K562 (cell line): Measurements from ENCODE around the gene PUM2. TPM values are rescaled to one million over a fixed set of nuclear protein-coding genes. Genes with fewer than 3 reads are reported as not detected.
A peak's percentile ranks its signal among the peaks of the same experiment; 100 is the strongest.

Experiments
- CBX1 ChIP-seq: sonication (generic); IDR thresholded peaks from 2 replicates; pipeline ENCODE4 v1.6.1; 2016; ENCODE audit warnings: antibody characterized with exemption, low read depth, mild to moderate bottlenecking
- CLOCK ChIP-seq: fragments of 250-450 bp; sonication (Bioruptor Pico); IDR thresholded peaks from 2 replicates; pipeline ENCODE4 v1.4.0; 2020; ENCODE audit warnings: mild to moderate bottlenecking, moderate library complexity, borderline replicate concordance
- E2F3 ChIP-seq: fragments of 250-450 bp; sonication (Bioruptor Pico); IDR thresholded peaks from 2 replicates; pipeline ENCODE4 v1.4.0; 2020; ENCODE audit warnings: mild to moderate bottlenecking
- EP400 ChIP-seq: fragments of 450-650 bp; IDR thresholded peaks from 2 replicates; pipeline ENCODE4 v1.6.1; 2017; ENCODE audit warnings: antibody characterized with exemption, mild to moderate bottlenecking, moderate library complexity
- EWSR1 ChIP-seq: fragments of 450-650 bp; IDR thresholded peaks from 2 replicates; pipeline ENCODE4 v1.6.1; 2018; ENCODE audit warnings: borderline replicate concordance, mild to moderate bottlenecking, low read depth, moderate library complexity; ENCODE audit not compliant: partially characterized antibody
- FOXA1 ChIP-seq: fragments of 450-650 bp; IDR thresholded peaks from 2 replicates; pipeline ENCODE4 v1.6.1; 2016; ENCODE audit warnings: mild to moderate bottlenecking, borderline replicate concordance
- FUS ChIP-seq: fragments of 200-400 bp; formaldehyde crosslinking; optimal IDR thresholded peaks from 2 replicates; pipeline ENCODE3; 2017; ENCODE audit warnings: low read depth, low read length
- HDAC2 ChIP-seq: fragments of 450-650 bp; IDR thresholded peaks from 2 replicates; pipeline ENCODE4 v1.6.1; 2016; ENCODE audit warnings: mild to moderate bottlenecking
- HIVEP1 ChIP-seq: fragments of 250-450 bp; sonication (Bioruptor Pico); IDR thresholded peaks from 2 replicates; pipeline ENCODE4 v1.4.0; 2020; ENCODE audit warnings: mild to moderate bottlenecking
- KLF1 ChIP-seq: fragments of 450-650 bp; IDR thresholded peaks from 2 replicates; pipeline ENCODE4 v1.6.1; 2016; ENCODE audit warnings: missing genetic modification characterization, missing compliant biosample characterization
- MEF2A ChIP-seq: IDR thresholded peaks from 2 replicates; pipeline ENCODE4 v1.6.1; 2011; ENCODE audit warnings: low read depth, mild to moderate bottlenecking, low read length, moderate library complexity; ENCODE audit not compliant: control insufficient read depth
- MTA1 ChIP-seq: fragments of 450-650 bp; IDR thresholded peaks from 2 replicates; pipeline ENCODE4 v1.6.1; 2017; ENCODE audit warnings: borderline replicate concordance
- PRMT5 ChIP-seq: sonication (generic); formaldehyde crosslinking; IDR thresholded peaks from 2 replicates; pipeline ENCODE4 v1.5.0; 2020; ENCODE audit warnings: missing genetic modification reagents
- PRPF4 ChIP-seq: fragments of 200-400 bp; formaldehyde crosslinking; IDR thresholded peaks from one replicate; pipeline ENCODE4 v1.6.1; 2017; ENCODE audit warnings: low read length, low read depth, mild to moderate bottlenecking; ENCODE audit not compliant: insufficient read depth, poor library complexity, severe bottlenecking
- TFAP4 ChIP-seq: sonication (generic); formaldehyde crosslinking; IDR thresholded peaks from 2 replicates; pipeline ENCODE4 v1.8.0; 2022; ENCODE audit warnings: missing genetic modification reagents, mild to moderate bottlenecking, moderate library complexity, borderline replicate concordance
- TGIF2 ChIP-seq: sonication (generic); formaldehyde crosslinking; IDR thresholded peaks from 2 replicates; pipeline ENCODE4 v1.8.1; 2022; ENCODE audit warnings: mild to moderate bottlenecking, missing genetic modification reagents, moderate library complexity
- THAP7 ChIP-seq: fragments of 250-450 bp; sonication (Bioruptor Pico); IDR thresholded peaks from 2 replicates; pipeline ENCODE4 v1.5.0; 2021
- ZNF324 ChIP-seq: fragments of 250-450 bp; sonication (Bioruptor Pico); IDR thresholded peaks from 2 replicates; pipeline ENCODE4 v1.4.0; 2020; ENCODE audit warnings: mild to moderate bottlenecking
- ZNF431 ChIP-seq: sonication (generic); formaldehyde crosslinking; IDR thresholded peaks from 2 replicates; pipeline ENCODE4 v1.8.0; 2022; ENCODE audit warnings: mild to moderate bottlenecking, missing genetic modification reagents
- ZNF75A ChIP-seq: fragments of 450-650 bp; formaldehyde crosslinking; IDR thresholded peaks from 2 replicates; pipeline ENCODE4 v1.4.0; 2020; ENCODE audit warnings: mild to moderate bottlenecking
- ZNF778 ChIP-seq: fragments of 450-650 bp; formaldehyde crosslinking; IDR thresholded peaks from 2 replicates; pipeline ENCODE4 v1.4.0; 2020; ENCODE audit warnings: mild to moderate bottlenecking, moderate library complexity
- polyA plus RNA-seq, 8 experiments: library from polyadenylated mRNA; depleted of rRNA in 4 of 8; stranded (reverse) in 5 of 8; unstranded in 3 of 8; fragments of >200 nt; fragmentation: Nextera tagmentation in 2 of 8; fragmentation: Illumina TruSeq in 1 of 8; extraction: Ambion mirVana in 2 of 8; extraction: Trizol in 1 of 8; gene quantifications; 2 replicates each; pipeline versions ENCODE4 v1.2.1 to v1.2.3, GENCODE V29; 2011 to 2014; ENCODE audit warnings: inconsistent platforms in 1 of 8, missing spikeins in 1 of 8
- total RNA-seq, 7 experiments: library from RNA; depleted of rRNA in 6 of 7; stranded (reverse); fragments of >200 nt in 6 of 7; fragmentation: Illumina TruSeq in 2 of 7; extraction: Trizol in 2 of 7; gene quantifications; 2 replicates each; pipeline versions ENCODE4 v1.2.1 to v1.2.3, GENCODE V29; 2011 to 2021; ENCODE audit warnings: low replicate concordance in 1 of 7
- TF ChIP-seq, protein P1 (sequence below): conservative IDR thresholded peaks from 2 replicates; pipeline ENCODE4 v1.6.1; 2011; ENCODE audit warnings: low read depth, mild to moderate bottlenecking, low read length; ENCODE audit not compliant: control insufficient read depth
- TF ChIP-seq, protein P2 (sequence below): fragments of 250-450 bp; sonication (Bioruptor Pico); IDR thresholded peaks from 2 replicates; pipeline ENCODE4 v1.9.0; 2021; ENCODE audit warnings: mild to moderate bottlenecking
- TF ChIP-seq, protein P3 (sequence below): fragments of 250-450 bp; sonication (Bioruptor Pico); IDR thresholded peaks from 2 replicates; pipeline ENCODE4 v1.8.0; 2021; ENCODE audit warnings: moderate library complexity, mild to moderate bottlenecking, inconsistent platforms

The PUM2 gene
- total and polyA plus RNA-seq, 9 of the 15 experiments (the other 6 are each of a cell fraction or from before 2014, with no cell fraction given) = 13.4 to 61.9 (median 28.3) TPM

DNA sequence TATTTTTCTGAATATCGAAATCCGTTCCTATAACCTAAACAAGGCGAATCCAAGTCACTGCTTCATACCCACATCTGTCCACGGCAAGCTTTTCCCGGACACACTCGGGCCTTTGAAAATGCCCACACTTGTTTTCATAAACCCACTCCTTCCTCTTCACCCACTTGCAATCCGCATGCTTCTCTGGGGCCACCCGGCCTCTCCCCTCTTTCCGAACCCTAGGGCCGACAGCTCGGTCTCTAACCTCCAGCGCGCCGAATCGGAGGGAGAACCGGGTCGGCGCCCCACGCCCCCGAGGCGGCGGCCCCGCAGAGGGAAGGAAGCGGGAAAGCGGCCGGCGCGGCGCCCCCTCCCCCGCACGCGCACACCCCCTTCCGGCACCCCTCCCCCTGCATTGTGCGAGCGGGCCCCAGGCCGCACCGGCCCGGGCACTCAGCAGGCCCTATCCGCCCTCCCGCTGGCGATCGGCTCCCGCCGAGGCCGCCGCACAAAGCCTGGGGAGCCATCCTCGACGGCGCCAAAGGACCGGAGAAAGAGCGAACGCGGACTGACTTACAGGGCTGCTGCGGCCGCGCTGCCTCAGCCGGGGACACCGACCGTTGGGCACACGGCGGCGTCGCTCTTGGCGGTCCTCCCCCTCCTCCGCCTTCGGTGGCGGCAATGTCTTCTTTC lies 467 bp downstream of the PUM2 start (continued):
- TF ChIP-seq, protein P1, sequence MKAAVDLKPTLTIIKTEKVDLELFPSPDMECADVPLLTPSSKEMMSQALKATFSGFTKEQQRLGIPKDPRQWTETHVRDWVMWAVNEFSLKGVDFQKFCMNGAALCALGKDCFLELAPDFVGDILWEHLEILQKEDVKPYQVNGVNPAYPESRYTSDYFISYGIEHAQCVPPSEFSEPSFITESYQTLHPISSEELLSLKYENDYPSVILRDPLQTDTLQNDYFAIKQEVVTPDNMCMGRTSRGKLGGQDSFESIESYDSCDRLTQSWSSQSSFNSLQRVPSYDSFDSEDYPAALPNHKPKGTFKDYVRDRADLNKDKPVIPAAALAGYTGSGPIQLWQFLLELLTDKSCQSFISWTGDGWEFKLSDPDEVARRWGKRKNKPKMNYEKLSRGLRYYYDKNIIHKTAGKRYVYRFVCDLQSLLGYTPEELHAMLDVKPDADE = 0 out of 2 replicates have a peak, but pooled peaks have one; percentile 31
- TF ChIP-seq EWSR1 = no peak
- no peak for TF ChIP-seq HDAC2
- peak; percentile 8 for TF ChIP-seq FUS
- peak; percentile 89 for TF ChIP-seq EP400
- TF ChIP-seq TGIF2 (CRISPR knock-in tag) = no peak
- TF ChIP-seq KLF1 = no peak
- peak; percentile 28; the same call in 1 of the 2 replicates for TF ChIP-seq CBX1
- peak; percentile 34; the same call in 1 of the 2 replicates for TF ChIP-seq ZNF431 (CRISPR knock-in tag)
- TF ChIP-seq, protein P2, sequence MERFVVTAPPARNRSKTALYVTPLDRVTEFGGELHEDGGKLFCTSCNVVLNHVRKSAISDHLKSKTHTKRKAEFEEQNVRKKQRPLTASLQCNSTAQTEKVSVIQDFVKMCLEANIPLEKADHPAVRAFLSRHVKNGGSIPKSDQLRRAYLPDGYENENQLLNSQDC = no peak
- no peak for TF ChIP-seq FOXA1
- peak; percentile 78 for TF ChIP-seq PRPF4
- no peak for TF ChIP-seq HIVEP1
- no peak for TF ChIP-seq ZNF324
- no peak for TF ChIP-seq MEF2A
- no peak for TF ChIP-seq CLOCK (CRISPR knock-in tag)
- no peak for TF ChIP-seq PRMT5
- no peak for TF ChIP-seq MTA1
- no peak for TF ChIP-seq ZNF778 (CRISPR knock-in tag)
- no peak for TF ChIP-seq ZNF75A
- TF ChIP-seq THAP7 (CRISPR knock-in tag) = no peak
- peak; percentile 75; the same call in 1 of the 2 replicates for TF ChIP-seq E2F3 (CRISPR knock-in tag)
- TF ChIP-seq TFAP4 (CRISPR knock-in tag) = no peak
- TF ChIP-seq, protein P3, sequence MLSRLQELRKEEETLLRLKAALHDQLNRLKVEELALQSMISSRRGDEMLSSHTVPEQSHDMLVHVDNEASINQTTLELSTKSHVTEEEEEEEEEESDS (CRISPR knock-in tag) = no peak
